Activated T-cell treated with anti-CD3 and anti-CD28 coated beads, Interleukin-2, amount 50 U/mL, for 4 hours (primary cell): ENCODE measurements around the gene SLC7A1. TPM values are rescaled to one million over a fixed set of nuclear protein-coding genes. Genes with fewer than 3 reads are reported as not detected.

ENCODE experiments used
- ATAC-seq, 2 donors: fragments of 200-7000 bp; cut with Tn5 transposase; one replicate each; pipeline ENCODE4 v1.10.0; 2021
- DNase-seq: peaks from one replicate; pipeline ENCODE4 v3.0.0-alpha.2; 2020
- H3K27me3 Mint-ChIP-seq: one replicate; pipeline ENCODE4 v1.8.0; 2021; ENCODE audit warnings: low read depth, mixed read lengths
- H3K36me3 Mint-ChIP-seq: one replicate; pipeline ENCODE4 v1.8.0; 2022; ENCODE audit warnings: mixed read lengths; ENCODE audit not compliant: insufficient read depth
- H3K4me1 Mint-ChIP-seq: one replicate; pipeline ENCODE4 v1.8.0; 2021; ENCODE audit warnings: low read depth, mixed read lengths
- H3K4me3 Mint-ChIP-seq: one replicate; pipeline ENCODE4 v1.8.0; 2021; ENCODE audit warnings: mild to moderate bottlenecking, moderate library complexity, mixed read lengths
- H3K9me3 Mint-ChIP-seq: one replicate; pipeline ENCODE4 v1.8.0; 2021; ENCODE audit warnings: mixed read lengths
- total RNA-seq, 3 donors: library from RNA; stranded (reverse); gene quantifications; one replicate each; pipeline ENCODE4 v1.2.1, GENCODE V29; 2021

SLC7A1 gene
- total RNA-seq, 3 donors from 2014 or later = 173 to 216 (median 180) TPM

GRCh38 chr13:29594710-29595379, 643 bp downstream of the SLC7A1 start:
- ATAC-seq (peak; percentile 53 to 55), DNase-seq (peak; percentile 69)
- H3K4me3 Mint-ChIP-seq = peak overlapping the region; percentile 93

GRCh38 chr13:29594303-29594709, 1.2 kb downstream of the SLC7A1 start:
- H3K4me1 Mint-ChIP-seq = peaks cover 53% of the 10 kb centered on the region
- peaks cover 24% of the 10 kb centered on the region for H3K36me3 Mint-ChIP-seq
- ATAC-seq (peak; percentile 36 to 41), DNase-seq (peak; percentile 37)
- H3K27me3 Mint-ChIP-seq = no peaks in the 10 kb centered on the region
- H3K4me3 Mint-ChIP-seq = peak overlapping the region; percentile 93
- no peaks in the 10 kb centered on the region for H3K9me3 Mint-ChIP-seq

More at GRCh38 chr13:29594710-29595379, 643 bp downstream of the SLC7A1 start:
- no peaks in the 10 kb centered on the region for H3K27me3 Mint-ChIP-seq
- H3K4me1 Mint-ChIP-seq = peaks cover 48% of the 10 kb centered on the region
- H3K9me3 Mint-ChIP-seq = no peaks in the 10 kb centered on the region
- peaks cover 22% of the 10 kb centered on the region for H3K36me3 Mint-ChIP-seq

GRCh38 chr13:29593605-29594297, 1.7 kb downstream of the SLC7A1 start:
- DNase-seq = no peak
- peaks cover 55% of the 10 kb centered on the region for H3K4me1 Mint-ChIP-seq
- H3K9me3 Mint-ChIP-seq = no peaks in the 10 kb centered on the region
- no peaks in the 10 kb centered on the region for H3K27me3 Mint-ChIP-seq
- H3K36me3 Mint-ChIP-seq = peaks cover 24% of the 10 kb centered on the region
- no peak for ATAC-seq
- H3K4me3 Mint-ChIP-seq = peak overlapping the region; percentile 93

DNA sequence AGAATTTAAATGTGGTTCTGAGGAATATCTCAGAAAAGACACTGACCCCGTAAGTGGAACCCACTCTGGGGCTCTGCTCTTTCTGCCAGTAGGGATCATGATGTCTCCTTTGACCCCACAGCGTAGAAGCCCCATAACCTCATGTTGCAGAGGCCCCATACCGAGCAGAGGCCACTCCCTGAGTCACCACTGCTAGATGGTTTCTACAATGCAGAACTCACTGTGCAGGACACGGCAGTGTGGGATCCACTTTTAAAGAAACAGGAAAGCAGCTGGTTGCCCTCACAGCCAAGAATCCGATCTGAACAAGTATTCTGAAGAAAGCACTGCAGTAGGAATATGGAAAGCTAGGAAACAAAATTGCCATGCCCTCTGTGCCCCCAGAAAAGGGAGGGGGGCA, 4.2 kb downstream of the SLC7A1 start:
- Mint-ChIP-seq H3K4me3 (peak overlapping the region; percentile 27), H3K4me1 (peaks cover 65% of the 10 kb centered on the region), H3K36me3 (peaks cover 39% of the 10 kb centered on the region), H3K9me3 (no peaks in the 10 kb centered on the region), H3K27me3 (no peaks in the 10 kb centered on the region)
- ATAC-seq = no peak
- DNase-seq = no peak

GRCh38 chr13:29589967-29590366, 5.5 kb downstream of the SLC7A1 start:
- ATAC-seq (no peak), DNase-seq (no peak)
- peaks cover 40% of the 10 kb centered on the region for H3K36me3 Mint-ChIP-seq
- H3K4me1 Mint-ChIP-seq = peaks cover 65% of the 10 kb centered on the region
- H3K4me3 Mint-ChIP-seq = no peak overlapping the region
- H3K27me3 Mint-ChIP-seq = no peaks in the 10 kb centered on the region
- H3K9me3 Mint-ChIP-seq = no peaks in the 10 kb centered on the region

DNA sequence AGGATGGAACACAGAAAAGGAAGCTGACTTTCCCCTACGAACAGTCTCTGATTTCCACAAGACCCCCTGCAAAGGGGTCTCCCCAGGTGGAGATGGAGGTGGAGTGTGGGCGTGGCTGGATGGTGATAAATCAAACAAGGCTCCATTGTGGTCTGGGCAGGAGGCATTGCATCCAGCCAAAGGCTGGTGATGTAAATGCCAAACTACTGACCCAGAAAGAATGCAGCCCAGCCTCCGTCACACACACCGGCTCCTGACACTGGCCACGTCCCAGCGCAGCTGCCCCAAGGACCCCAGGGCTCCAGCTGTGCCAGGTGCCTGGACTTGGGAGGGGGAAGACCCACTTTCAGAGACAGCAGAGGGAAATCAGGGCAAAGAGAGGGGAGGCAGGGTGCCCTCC, 6.3 kb downstream of the SLC7A1 start:
- peaks cover 41% of the 10 kb centered on the region for H3K36me3 Mint-ChIP-seq
- ATAC-seq (no peak), DNase-seq (no peak)
- H3K9me3 Mint-ChIP-seq = no peaks in the 10 kb centered on the region
- H3K4me1 Mint-ChIP-seq = peaks cover 68% of the 10 kb centered on the region
- H3K4me3 Mint-ChIP-seq = no peak overlapping the region
- H3K27me3 Mint-ChIP-seq = no peaks in the 10 kb centered on the region

DNA sequence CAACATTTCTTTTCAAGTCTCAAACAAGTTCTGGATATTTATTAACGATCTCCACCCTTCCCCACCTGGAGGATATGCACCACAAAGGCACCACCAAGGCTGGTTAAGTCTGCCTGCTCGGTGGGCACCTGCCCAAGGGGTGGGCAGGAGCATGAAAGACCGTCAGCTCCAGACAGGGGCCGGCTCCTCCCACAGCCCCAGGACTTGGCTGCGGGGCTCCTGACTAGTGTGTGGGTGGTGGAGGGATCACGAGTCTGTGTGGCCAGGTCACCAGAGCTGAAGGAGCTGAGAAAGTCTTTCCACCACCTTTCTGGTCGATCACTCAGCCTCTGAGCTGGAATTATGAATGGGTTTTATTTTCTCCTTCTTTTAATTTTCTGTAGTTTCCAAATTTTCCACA, 7.8 kb downstream of the SLC7A1 start:
- ATAC-seq (no peak), DNase-seq (no peak)
- no peaks in the 10 kb centered on the region for H3K27me3 Mint-ChIP-seq
- H3K4me1 Mint-ChIP-seq = peaks cover 64% of the 10 kb centered on the region
- no peaks in the 10 kb centered on the region for H3K9me3 Mint-ChIP-seq
- H3K36me3 Mint-ChIP-seq = peaks cover 30% of the 10 kb centered on the region
- no peak overlapping the region for H3K4me3 Mint-ChIP-seq

DNA sequence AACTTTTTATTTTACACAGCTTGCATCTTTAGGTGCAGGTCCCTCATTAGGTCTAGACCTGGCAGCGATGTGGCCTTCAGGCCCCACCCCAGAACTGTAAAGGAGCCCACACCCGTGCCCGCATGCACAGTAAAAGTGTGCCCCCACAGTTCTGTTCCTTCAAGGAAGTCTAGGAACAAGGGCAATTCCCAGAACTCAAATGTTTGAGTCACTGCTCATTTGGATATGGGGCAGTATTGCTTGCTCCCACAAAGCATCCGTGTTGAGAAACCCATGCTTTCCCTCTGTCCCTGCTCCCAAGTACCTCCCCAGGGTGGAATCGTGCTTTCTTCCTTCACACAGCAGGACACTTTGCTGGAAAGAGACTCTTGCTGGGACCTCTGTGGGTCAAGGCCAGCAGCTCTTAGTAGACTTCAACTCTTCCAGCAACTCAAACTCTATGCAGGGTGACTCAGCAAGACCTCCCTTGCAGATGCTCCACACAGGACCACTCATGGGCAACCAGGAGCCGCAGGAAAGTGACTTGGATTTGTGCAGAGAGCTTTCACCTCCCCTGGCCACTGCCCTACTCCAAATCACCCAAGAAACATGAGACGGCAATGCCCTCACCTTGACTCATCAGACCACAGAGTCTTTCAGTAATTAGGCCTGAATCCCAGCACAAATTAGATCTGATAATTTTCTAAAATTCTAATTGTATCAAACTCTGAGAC, 12.3 kb downstream of the SLC7A1 start:
- DNase-seq = no peak
- Mint-ChIP-seq H3K9me3 (no peaks in the 10 kb centered on the region), H3K27me3 (no peaks in the 10 kb centered on the region), H3K4me1 (peaks cover 51% of the 10 kb centered on the region), H3K36me3 (peaks cover 29% of the 10 kb centered on the region), H3K4me3 (no peak overlapping the region)
- ATAC-seq = no peak

- H3K36me3 Mint-ChIP-seq = peaks cover 23% of the 10 kb centered on the region
- H3K9me3 Mint-ChIP-seq = no peaks in the 10 kb centered on the region
- peaks cover 46% of the 10 kb centered on the region for H3K4me1 Mint-ChIP-seq
- DNase-seq = no peak
- H3K27me3 Mint-ChIP-seq = no peaks in the 10 kb centered on the region
- no peak for ATAC-seq
- no peak overlapping the region for H3K4me3 Mint-ChIP-seq
Observed at GRCh38 chr13:29582171-29582570, 13.3 kb downstream of the SLC7A1 start.

GRCh38 chr13:29581666-29582065, 13.8 kb downstream of the SLC7A1 start:
- peaks cover 20% of the 10 kb centered on the region for H3K36me3 Mint-ChIP-seq
- H3K4me3 Mint-ChIP-seq = no peak overlapping the region
- peaks cover 42% of the 10 kb centered on the region for H3K4me1 Mint-ChIP-seq
- H3K9me3 Mint-ChIP-seq = no peaks in the 10 kb centered on the region
- DNase-seq (no peak), ATAC-seq (no peak)
- H3K27me3 Mint-ChIP-seq = no peaks in the 10 kb centered on the region

DNA sequence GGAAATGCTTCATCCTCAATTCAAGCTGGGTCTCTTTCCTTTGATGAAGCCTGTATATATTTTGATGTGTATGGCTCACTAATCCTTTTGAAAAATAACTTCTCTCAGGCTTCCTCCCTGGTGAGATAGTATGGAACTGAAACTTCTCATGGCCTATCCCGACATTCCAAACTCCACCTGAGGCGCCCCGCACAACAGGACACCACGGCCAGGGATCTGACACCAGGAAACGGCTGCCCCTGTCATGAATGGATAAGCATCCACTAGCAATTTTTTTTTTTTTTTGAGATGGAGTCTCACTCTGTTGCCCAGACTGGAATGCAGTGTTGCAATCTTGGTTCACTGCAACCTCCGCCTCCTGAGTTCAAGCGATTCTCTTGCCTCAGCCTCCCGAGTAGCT, 16.4 kb downstream of the SLC7A1 start:
- Mint-ChIP-seq H3K9me3 (no peaks in the 10 kb centered on the region), H3K4me1 (peaks cover 39% of the 10 kb centered on the region), H3K4me3 (no peak overlapping the region), H3K27me3 (no peaks in the 10 kb centered on the region), H3K36me3 (peaks cover 22% of the 10 kb centered on the region)
- ATAC-seq (no peak), DNase-seq (no peak)

- H3K36me3 Mint-ChIP-seq = peaks cover 24% of the 10 kb centered on the region
- no peak overlapping the region for H3K4me3 Mint-ChIP-seq
- H3K4me1 Mint-ChIP-seq = peaks cover 40% of the 10 kb centered on the region
- H3K9me3 Mint-ChIP-seq = no peaks in the 10 kb centered on the region
- no peak for DNase-seq
- no peak for ATAC-seq
- no peaks in the 10 kb centered on the region for H3K27me3 Mint-ChIP-seq
Observed at GRCh38 chr13:29578300-29579085, 17.0 kb downstream of the SLC7A1 start.

- Mint-ChIP-seq H3K9me3 (no peaks in the 10 kb centered on the region), H3K4me1 (peaks cover 41% of the 10 kb centered on the region), H3K36me3 (peaks cover 22% of the 10 kb centered on the region), H3K27me3 (no peaks in the 10 kb centered on the region), H3K4me3 (no peak overlapping the region)
- DNase-seq = no peak
- no peak for ATAC-seq
Observed at GRCh38 chr13:29577136-29578051, 18.1 kb downstream of the SLC7A1 start.
